Adrenal gland (tissue), 5 donors: ENCODE results near the gene REEP3.

Experiments
- CTCF ChIP-seq, 6 experiments: fragments of 450-650 bp in 4 of 6; fragments of 200-600 bp in 2 of 6; sonication (generic) in 1 of 6; IDR thresholded peaks; 1 replicate in 5 of 6; 2 replicates in 1 of 6; pipeline versions ENCODE4 v1.5.1 to v1.8.0; 2016 to 2021; ENCODE audit warnings: antibody characterized with exemption in 6 of 6, mild to moderate bottlenecking in 2 of 6, moderate library complexity in 1 of 6
- POLR2A ChIP-seq, 2 donors: fragments of 450-650 bp; IDR thresholded peaks; one replicate each; pipeline ENCODE4 v1.6.1; 2017; ENCODE audit warnings: antibody characterized with exemption in 2 of 2, mild to moderate bottlenecking in 2 of 2, moderate library complexity in 1 of 2
- donor health status: DM: no; HTN: no; CAD: no.

- TF ChIP-seq CTCF (IDR thresholded peaks at IDR 0.05) (no peak), POLR2A (IDR thresholded peaks at IDR 0.05) (no peak)
These were observed 27.7 kb downstream of the REEP3 start for GRCh38 chr10:63548860-63549259.
